Jurkat, Clone E6-1 (cell line): ENCODE data around the gene PROM1.

ENCODE experiments used
- DNase-seq: peaks from one replicate; pipeline ENCODE4 v3.0.0-alpha.2; 2011; ENCODE audit warnings: low read depth, low spot score
- H3K4me3 ChIP-seq: 2 replicates; pipeline ENCODE4 v1.5.1; 2011; ENCODE audit warnings: mild to moderate bottlenecking, low read length, control low read depth, moderate library complexity

Gene PROM1

GRCh38 chr4:16075975-16076757, 7.7 kb downstream of the PROM1 start:
- DNase-seq, result no peak

GRCh38 chr4:16075061-16075460, 8.8 kb downstream of the PROM1 start:
- no peak for DNase-seq
- no peak overlapping the region for H3K4me3 ChIP-seq

More at GRCh38 chr4:16075975-16076757, 7.7 kb downstream of the PROM1 start:
- no peak overlapping the region for H3K4me3 ChIP-seq

GRCh38 chr4:16072168-16072567, 11.7 kb downstream of the PROM1 start:
- no peak overlapping the region for H3K4me3 ChIP-seq
- DNase-seq, result no peak

DNA sequence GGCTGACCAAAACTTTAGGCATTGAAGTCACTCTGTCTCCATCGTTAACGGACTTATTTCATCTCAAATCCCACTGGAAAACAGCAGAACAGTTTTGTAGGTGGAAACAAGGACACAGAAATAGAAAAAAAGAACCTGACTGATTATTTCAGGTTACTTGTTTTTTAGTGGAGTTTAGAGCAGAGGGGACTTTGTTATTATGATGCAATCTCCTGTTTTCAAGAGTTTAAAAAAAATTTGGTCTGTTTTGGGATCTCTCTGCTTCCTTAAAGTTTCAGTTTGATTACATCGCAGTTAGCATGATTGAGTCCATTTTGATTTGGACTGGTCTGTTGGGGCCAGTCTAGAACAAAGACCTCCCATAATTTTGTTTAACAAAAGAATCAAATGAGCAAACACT, 13.6 kb downstream of the PROM1 start:
- no peak overlapping the region for H3K4me3 ChIP-seq
- DNase-seq, result no peak

GRCh38 chr4:16067515-16067914, 16.3 kb downstream of the PROM1 start:
- DNase-seq, result no peak
- no peak overlapping the region for H3K4me3 ChIP-seq

GRCh38 chr4:16066586-16067128, 17.2 kb downstream of the PROM1 start:
- no peak overlapping the region for H3K4me3 ChIP-seq
- no peak for DNase-seq

GRCh38 chr4:16065066-16065465, 18.8 kb downstream of the PROM1 start:
- DNase-seq, result no peak

GRCh38 chr4:16062601-16063000, 21.2 kb downstream of the PROM1 start:
- H3K4me3 ChIP-seq, result no peak overlapping the region
- DNase-seq, result peak; percentile 35

More at GRCh38 chr4:16065066-16065465, 18.8 kb downstream of the PROM1 start:
- no peak overlapping the region for H3K4me3 ChIP-seq

DNA sequence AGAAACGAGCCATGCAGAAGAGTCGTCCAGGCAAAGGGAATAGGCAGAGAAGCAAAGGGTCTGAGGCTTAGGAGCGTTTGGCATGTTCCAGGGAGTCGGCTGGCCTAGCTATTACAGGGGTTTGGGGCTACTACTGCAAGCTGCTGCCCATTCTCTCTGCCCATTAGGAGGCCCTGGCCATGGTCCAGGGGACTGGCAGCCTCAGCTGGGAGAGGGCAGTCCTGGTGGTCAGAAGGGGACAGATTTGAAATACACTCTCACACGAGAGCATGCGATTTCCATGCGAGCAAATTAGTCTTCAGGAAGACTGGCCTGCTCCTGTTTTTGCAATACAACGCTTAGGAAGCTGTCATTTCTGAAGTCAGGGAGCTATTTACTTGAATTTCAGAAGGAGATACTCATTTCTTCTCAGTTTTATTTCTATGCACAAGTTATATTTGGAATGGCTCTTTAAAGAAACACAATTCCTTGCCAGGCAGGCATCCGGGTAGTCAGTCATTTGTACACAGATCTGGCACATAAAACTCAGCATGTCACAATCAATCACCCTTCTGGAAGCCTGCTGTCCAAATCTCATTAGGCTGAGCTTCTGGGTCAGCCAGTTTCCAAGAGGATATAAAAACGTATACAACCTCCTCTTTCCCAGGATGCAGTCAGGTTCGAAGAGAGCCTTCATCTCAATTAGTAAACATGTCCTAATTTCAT, 27.0 kb downstream of the PROM1 start:
- no peak for DNase-seq
- no peak overlapping the region for H3K4me3 ChIP-seq

- no peak for DNase-seq
- no peak overlapping the region for H3K4me3 ChIP-seq
Measured at GRCh38 chr4:16055873-16056272, 27.9 kb downstream of the PROM1 start.

- DNase-seq, result no peak
- H3K4me3 ChIP-seq, result no peak overlapping the region
Measured at GRCh38 chr4:16055471-16055870, 28.4 kb downstream of the PROM1 start.

- no peak for DNase-seq
Measured at GRCh38 chr4:16052939-16053338, 30.9 kb downstream of the PROM1 start.

DNA sequence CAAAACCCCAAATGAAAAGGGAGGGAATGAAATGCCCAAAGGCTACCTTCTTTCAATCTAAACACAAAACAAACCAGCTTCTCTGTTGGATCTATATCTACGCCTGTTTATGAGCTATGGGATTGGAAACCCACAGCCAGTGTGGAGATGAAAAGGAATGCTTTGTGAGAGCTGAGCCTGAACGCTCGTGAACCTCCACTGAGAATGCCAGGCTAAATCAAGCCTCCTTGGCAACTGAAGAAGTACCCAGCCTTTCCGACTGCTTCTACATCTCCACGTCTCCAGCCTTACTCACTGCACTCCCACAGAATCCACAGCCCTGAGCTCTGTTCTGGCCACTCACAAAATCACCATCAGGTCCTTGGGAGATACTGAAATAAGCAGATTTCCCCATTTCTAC, 31.8 kb downstream of the PROM1 start:
- no peak overlapping the region for H3K4me3 ChIP-seq
- DNase-seq, result no peak

More at GRCh38 chr4:16052939-16053338, 30.9 kb downstream of the PROM1 start:
- no peak overlapping the region for H3K4me3 ChIP-seq

DNA sequence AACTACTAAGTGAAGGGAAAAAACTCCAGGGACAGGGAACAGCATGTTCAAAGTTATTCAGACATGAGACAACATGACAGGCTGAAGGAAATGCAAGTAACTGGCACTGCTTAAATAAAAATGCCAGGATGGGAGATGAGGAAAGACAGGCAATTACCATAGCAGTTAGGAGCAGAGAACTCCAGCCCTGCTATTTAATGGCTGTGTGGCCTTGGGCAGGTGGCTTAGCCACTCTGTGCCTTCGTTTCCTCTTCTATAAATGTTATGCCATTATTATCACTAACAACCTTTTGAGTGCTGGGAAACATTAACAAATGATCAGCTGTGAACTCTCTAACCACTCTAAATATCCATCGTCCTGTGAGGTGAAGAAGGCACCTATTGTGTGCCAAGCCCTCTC, 32.7 kb downstream of the PROM1 start:
- no peak for DNase-seq
- no peak overlapping the region for H3K4me3 ChIP-seq

DNA sequence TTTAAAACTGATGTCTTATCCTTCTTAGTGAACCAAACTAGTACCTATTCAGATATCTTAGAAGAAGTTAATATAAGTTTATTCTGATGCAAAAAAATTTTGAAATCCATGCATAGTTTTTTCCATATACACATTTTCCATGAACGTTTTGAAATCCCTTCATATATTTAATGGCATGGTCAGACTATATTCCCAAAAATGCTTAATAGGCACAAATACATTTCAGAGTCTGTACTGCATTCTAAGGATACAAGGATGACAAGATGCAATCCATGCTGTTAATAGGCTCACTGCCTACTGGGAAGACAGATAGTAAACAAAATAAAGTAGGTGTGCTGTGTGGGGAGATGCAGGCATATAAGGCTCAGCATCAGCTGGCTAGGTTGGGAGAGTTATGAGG, 33.2 kb downstream of the PROM1 start:
- no peak overlapping the region for H3K4me3 ChIP-seq
- DNase-seq, result no peak

GRCh38 chr4:16048619-16049419, 35.0 kb downstream of the PROM1 start:
- no peak for DNase-seq
- H3K4me3 ChIP-seq, result no peak overlapping the region

DNA sequence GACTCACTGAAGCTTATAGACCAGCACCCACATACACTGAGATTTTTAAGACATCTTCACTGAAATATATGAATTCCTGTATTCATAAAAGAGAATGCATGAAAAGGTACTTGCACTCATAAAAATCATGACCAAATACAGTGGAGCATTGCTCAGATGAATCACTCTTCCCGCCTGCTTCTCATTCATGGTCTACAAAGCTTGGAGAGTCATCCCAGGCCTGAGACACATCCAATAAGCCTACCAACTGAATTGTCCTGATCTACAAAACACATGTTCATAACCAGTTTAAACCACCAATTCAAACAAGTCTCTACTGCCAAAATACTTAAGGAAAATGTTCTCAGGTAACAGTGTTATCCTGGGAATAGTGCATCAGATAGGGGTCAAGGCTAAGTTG, 38.1 kb downstream of the PROM1 start:
- no peak overlapping the region for H3K4me3 ChIP-seq
- no peak for DNase-seq

GRCh38 chr4:16043642-16044498, 40.0 kb downstream of the PROM1 start:
- H3K4me3 ChIP-seq, result no peak overlapping the region
- DNase-seq, result no peak

DNA sequence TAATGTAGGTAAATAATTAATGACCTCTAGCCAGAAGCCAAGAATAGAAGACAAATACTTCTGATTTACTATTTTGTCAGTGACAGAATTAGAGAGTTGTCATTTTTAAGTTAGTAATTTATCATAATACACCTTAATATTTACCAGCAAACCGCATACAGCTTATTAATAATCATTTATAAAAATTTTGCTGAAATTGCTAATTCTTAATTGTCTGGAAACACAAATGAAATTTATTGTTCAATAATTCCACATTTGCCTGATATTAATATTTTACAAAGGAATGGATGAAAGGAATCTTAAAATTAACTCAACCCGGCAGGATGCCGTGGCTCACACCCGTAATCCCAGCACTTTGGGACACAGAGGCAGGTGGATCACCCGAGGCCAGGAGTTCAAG, 44.7 kb downstream of the PROM1 start:
- no peak overlapping the region for H3K4me3 ChIP-seq
- DNase-seq, result no peak
